K562 (cell line): ENCODE results near the gene CKLF. TPM values are rescaled to one million over a fixed set of nuclear protein-coding genes. Genes with fewer than 3 reads are reported as not detected.

Source experiments
- ATF7 ChIP-seq: fragments of 450-650 bp; IDR thresholded peaks from 2 replicates; pipeline ENCODE4 v1.7.1; 2014; ENCODE audit warnings: mild to moderate bottlenecking, moderate library complexity
- CEBPG ChIP-seq, 3 experiments: fragments of 200-800 bp in 1 of 3; sonication (Bioruptor generic) in 1 of 3; sonication (generic) in 1 of 3; formaldehyde crosslinking in 1 of 3; IDR thresholded peaks in 2 of 3; conservative IDR thresholded peaks in 1 of 3; 2 replicates each; pipeline versions ENCODE4 v1.6.1 to v1.8.0; 2016 to 2022; ENCODE audit warnings: missing compliant biosample characterization in 2 of 3, missing genetic modification characterization in 2 of 3, mild to moderate bottlenecking in 1 of 3, missing genetic modification reagents in 1 of 3
- CXXC5 ChIP-seq: fragments of 250-450 bp; sonication (Bioruptor Pico); IDR thresholded peaks from 2 replicates; pipeline ENCODE4 v1.8.0; 2022; ENCODE audit warnings: inconsistent platforms, mild to moderate bottlenecking, moderate library complexity
- EP400 ChIP-seq: fragments of 450-650 bp; IDR thresholded peaks from 2 replicates; pipeline ENCODE4 v1.6.1; 2017; ENCODE audit warnings: antibody characterized with exemption, mild to moderate bottlenecking, moderate library complexity
- GTF2F1 ChIP-seq: IDR thresholded peaks from 2 replicates; pipeline ENCODE4 v1.6.1; 2011; ENCODE audit warnings: low read depth, low read length, improper control_type of control experiment
- NFYB ChIP-seq: IDR thresholded peaks from 2 replicates; pipeline ENCODE4 v1.6.1; 2011; ENCODE audit warnings: mild to moderate bottlenecking, moderate library complexity; ENCODE audit not compliant: insufficient read length; ENCODE audit errors: extremely low read depth
- PTRF ChIP-seq: fragments of 450-650 bp; IDR thresholded peaks from 2 replicates; pipeline ENCODE4 v1.6.1; 2016; ENCODE audit warnings: mild to moderate bottlenecking, missing genetic modification characterization, missing compliant biosample characterization
- RFX7 ChIP-seq: fragments of 250-450 bp; sonication (Bioruptor Pico); IDR thresholded peaks from 2 replicates; pipeline ENCODE4 v1.5.1; 2021; ENCODE audit warnings: mild to moderate bottlenecking
- TCFL5 ChIP-seq: fragments of 250-450 bp; sonication (Bioruptor Pico); conservative IDR thresholded peaks from 2 replicates; pipeline ENCODE4 v1.6.1; 2021; ENCODE audit warnings: mild to moderate bottlenecking, moderate library complexity, matching md5 sums
- TRIM28 ChIP-seq: fragments of 450-650 bp; IDR thresholded peaks from 2 replicates; pipeline ENCODE4 v1.6.1; 2017
- ZBTB7A ChIP-seq: IDR thresholded peaks from 2 replicates; pipeline ENCODE4 v1.6.1; 2011; ENCODE audit warnings: low read depth, mild to moderate bottlenecking, low read length, moderate library complexity, borderline replicate concordance; ENCODE audit not compliant: control insufficient read depth
- ZKSCAN8 ChIP-seq: fragments of 200-800 bp; sonication (Bioruptor generic); IDR thresholded peaks from 2 replicates; pipeline ENCODE4 v1.6.1; 2016; ENCODE audit warnings: missing genetic modification characterization, missing compliant biosample characterization
- ZNF12 ChIP-seq: sonication (generic); formaldehyde crosslinking; IDR thresholded peaks from 2 replicates; pipeline ENCODE4 v1.4.0; 2020; ENCODE audit warnings: mild to moderate bottlenecking, missing genetic modification reagents
- ZNF239 ChIP-seq: fragments of 250-450 bp; sonication (Bioruptor Pico); IDR thresholded peaks from 2 replicates; pipeline ENCODE4 v1.4.0; 2020; ENCODE audit warnings: mild to moderate bottlenecking
- polyA plus RNA-seq, 8 experiments: library from polyadenylated mRNA; depleted of rRNA in 4 of 8; stranded (reverse) in 5 of 8; unstranded in 3 of 8; fragments of >200 nt; fragmentation: Nextera tagmentation in 2 of 8; fragmentation: Illumina TruSeq in 1 of 8; extraction: Ambion mirVana in 2 of 8; extraction: Trizol in 1 of 8; gene quantifications; 2 replicates each; pipeline versions ENCODE4 v1.2.1 to v1.2.3, GENCODE V29; 2011 to 2014; ENCODE audit warnings: inconsistent platforms in 1 of 8, missing spikeins in 1 of 8
- total RNA-seq, 7 experiments: library from RNA; depleted of rRNA in 6 of 7; stranded (reverse); fragments of >200 nt in 6 of 7; fragmentation: Illumina TruSeq in 2 of 7; extraction: Trizol in 2 of 7; gene quantifications; 2 replicates each; pipeline versions ENCODE4 v1.2.1 to v1.2.3, GENCODE V29; 2011 to 2021; ENCODE audit warnings: low replicate concordance in 1 of 7
- TF ChIP-seq, protein P1 (sequence below), 2 experiments: IDR thresholded peaks; 2 replicates each; pipeline ENCODE4 v1.6.1; 2011; ENCODE audit warnings: borderline replicate concordance in 1 of 2, control low read depth in 1 of 2, low read depth in 1 of 2, low read length in 1 of 2, mild to moderate bottlenecking in 1 of 2, mixed read lengths in 1 of 2, moderate library complexity in 1 of 2; ENCODE audit not compliant: insufficient read depth in 1 of 2, insufficient read length in 1 of 2, poor library complexity in 1 of 2, severe bottlenecking in 1 of 2; ENCODE audit errors: extremely low read depth in 1 of 2
- TF ChIP-seq, protein P2 (sequence below): IDR thresholded peaks from 2 replicates; pipeline ENCODE4 v1.6.1; 2016; ENCODE audit warnings: missing genetic modification characterization, missing compliant biosample characterization
- TF ChIP-seq, protein P3 (sequence below): sonication (generic); formaldehyde crosslinking; IDR thresholded peaks from 2 replicates; pipeline ENCODE4 v1.8.1; 2023; ENCODE audit warnings: mild to moderate bottlenecking, missing genetic modification reagents
- TF ChIP-seq, protein P4 (sequence below): fragments of 250-450 bp; sonication (Bioruptor Pico); IDR thresholded peaks from 2 replicates; pipeline ENCODE4 v1.4.0; 2020; ENCODE audit warnings: mild to moderate bottlenecking, moderate library complexity
- TF ChIP-seq, protein P5 (sequence below): fragments of 250-450 bp; sonication (Bioruptor Pico); IDR thresholded peaks from 2 replicates; pipeline ENCODE4 v1.8.0; 2022; ENCODE audit warnings: inconsistent platforms, mild to moderate bottlenecking, moderate library complexity, borderline replicate concordance

The CKLF gene
- total and polyA plus RNA-seq, 9 of the 15 experiments (the other 6 are each of a cell fraction or from before 2014, with no cell fraction given), result 84.8 to 322 (median 118) TPM

DNA sequence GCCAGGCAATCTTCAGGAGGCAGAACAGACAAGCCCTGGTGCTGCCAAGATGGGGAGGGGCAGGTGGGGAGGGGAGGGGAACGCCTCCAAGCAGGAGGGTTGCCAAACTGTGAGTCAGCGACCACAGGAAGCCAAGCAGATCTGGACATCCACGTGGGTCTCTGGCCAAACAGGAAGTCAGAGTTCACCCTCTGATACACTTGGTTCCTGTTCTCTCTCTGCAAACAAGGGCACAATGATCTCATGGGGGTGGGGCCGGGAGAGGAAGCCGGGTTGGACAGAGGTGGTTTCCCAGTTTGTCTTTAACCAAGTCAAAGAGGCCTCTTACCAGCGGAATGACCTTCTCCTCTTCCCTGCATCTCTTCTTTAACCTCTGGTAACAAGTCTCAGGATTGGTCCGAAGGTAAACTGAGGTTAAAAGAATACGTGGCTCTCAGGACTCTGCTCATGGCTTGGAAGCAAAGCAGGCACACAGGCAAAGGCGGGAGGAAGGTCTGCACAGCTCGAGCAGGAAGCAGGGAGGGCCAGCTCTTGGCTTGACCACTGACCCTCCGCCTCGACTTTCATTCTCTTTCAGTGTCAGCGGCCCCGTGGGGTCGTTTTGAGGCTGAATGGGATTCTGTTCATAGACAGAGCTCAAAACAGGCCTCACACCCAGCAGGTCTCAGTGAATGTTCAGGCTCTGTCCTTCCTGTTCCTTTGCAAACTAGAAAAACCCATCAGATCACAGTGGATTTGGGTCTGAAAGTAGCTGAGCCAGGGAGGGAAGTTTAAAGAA is 35.4 kb upstream of the CKLF start (continued):
- TF ChIP-seq, protein P1, sequence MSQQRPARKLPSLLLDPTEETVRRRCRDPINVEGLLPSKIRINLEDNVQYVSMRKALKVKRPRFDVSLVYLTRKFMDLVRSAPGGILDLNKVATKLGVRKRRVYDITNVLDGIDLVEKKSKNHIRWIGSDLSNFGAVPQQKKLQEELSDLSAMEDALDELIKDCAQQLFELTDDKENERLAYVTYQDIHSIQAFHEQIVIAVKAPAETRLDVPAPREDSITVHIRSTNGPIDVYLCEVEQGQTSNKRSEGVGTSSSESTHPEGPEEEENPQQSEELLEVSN (IDR thresholded peaks at IDR 0.05; ENCODE audit: borderline replicate concordance in 1 of 2, extremely low read depth in 1 of 2, insufficient read depth in 1 of 2, insufficient read length in 1 of 2, low read depth in 1 of 2, low read length in 1 of 2, poor library complexity in 1 of 2, severe bottlenecking in 1 of 2), result peak; percentile 35 to 50
- peak; percentile 29; the same call in 1 of the 2 replicates for TF ChIP-seq ZNF239 (CRISPR knock-in tag)
- no peak for TF ChIP-seq NFYB
- TF ChIP-seq, protein P2, sequence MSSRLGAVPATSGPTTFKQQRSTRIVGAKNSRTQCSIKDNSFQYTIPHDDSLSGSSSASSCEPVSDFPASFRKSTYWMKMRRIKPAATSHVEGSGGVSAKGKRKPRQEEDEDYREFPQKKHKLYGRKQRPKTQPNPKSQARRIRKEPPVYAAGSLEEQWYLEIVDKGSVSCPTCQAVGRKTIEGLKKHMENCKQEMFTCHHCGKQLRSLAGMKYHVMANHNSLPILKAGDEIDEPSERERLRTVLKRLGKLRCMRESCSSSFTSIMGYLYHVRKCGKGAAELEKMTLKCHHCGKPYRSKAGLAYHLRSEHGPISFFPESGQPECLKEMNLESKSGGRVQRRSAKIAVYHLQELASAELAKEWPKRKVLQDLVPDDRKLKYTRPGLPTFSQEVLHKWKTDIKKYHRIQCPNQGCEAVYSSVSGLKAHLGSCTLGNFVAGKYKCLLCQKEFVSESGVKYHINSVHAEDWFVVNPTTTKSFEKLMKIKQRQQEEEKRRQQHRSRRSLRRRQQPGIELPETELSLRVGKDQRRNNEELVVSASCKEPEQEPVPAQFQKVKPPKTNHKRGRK (tag), result no peak
- TF ChIP-seq, protein P3, sequence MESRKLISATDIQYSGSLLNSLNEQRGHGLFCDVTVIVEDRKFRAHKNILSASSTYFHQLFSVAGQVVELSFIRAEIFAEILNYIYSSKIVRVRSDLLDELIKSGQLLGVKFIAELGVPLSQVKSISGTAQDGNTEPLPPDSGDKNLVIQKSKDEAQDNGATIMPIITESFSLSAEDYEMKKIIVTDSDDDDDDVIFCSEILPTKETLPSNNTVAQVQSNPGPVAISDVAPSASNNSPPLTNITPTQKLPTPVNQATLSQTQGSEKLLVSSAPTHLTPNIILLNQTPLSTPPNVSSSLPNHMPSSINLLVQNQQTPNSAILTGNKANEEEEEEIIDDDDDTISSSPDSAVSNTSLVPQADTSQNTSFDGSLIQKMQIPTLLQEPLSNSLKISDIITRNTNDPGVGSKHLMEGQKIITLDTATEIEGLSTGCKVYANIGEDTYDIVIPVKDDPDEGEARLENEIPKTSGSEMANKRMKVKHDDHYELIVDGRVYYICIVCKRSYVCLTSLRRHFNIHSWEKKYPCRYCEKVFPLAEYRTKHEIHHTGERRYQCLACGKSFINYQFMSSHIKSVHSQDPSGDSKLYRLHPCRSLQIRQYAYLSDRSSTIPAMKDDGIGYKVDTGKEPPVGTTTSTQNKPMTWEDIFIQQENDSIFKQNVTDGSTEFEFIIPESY, result no peak
- no peak for TF ChIP-seq PTRF (tag)
- TF ChIP-seq EP400, result peak; percentile 91
- no peak for TF ChIP-seq ZNF12
- no peak for TF ChIP-seq TRIM28
- TF ChIP-seq, protein P4, sequence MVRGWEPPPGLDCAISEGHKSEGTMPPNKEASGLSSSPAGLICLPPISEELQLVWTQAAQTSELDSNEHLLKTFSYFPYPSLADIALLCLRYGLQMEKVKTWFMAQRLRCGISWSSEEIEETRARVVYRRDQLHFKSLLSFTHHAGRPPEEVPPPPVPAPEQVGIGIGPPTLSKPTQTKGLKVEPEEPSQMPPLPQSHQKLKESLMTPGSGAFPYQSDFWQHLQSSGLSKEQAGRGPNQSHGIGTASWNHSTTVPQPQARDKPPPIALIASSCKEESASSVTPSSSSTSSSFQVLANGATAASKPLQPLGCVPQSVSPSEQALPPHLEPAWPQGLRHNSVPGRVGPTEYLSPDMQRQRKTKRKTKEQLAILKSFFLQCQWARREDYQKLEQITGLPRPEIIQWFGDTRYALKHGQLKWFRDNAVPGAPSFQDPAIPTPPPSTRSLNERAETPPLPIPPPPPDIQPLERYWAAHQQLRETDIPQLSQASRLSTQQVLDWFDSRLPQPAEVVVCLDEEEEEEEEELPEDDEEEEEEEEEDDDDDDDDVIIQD (CRISPR knock-in tag), result no peak
- TF ChIP-seq CEBPG (CRISPR knock-in tag; IDR thresholded peaks at IDR 0.05), result no peak
- 0 out of 4 replicates have a peak, but pooled peaks of 1 of the 2 experiments have one; percentile 8 for TF ChIP-seq CEBPG (tag; conservative IDR thresholded peaks at IDR 0.05 in 1 of 2, IDR thresholded peaks at IDR 0.05 in 1 of 2)
- TF ChIP-seq CXXC5 (CRISPR knock-in tag), result peak; percentile 26; the same call in 1 of the 2 replicates
- TF ChIP-seq TCFL5 (CRISPR knock-in tag), result no peak
- TF ChIP-seq RFX7 (CRISPR knock-in tag), result no peak
- peak; percentile 59; the same call in 1 of the 2 replicates for TF ChIP-seq ZBTB7A
- 0 out of 2 replicates have a peak, but pooled peaks have one; percentile 69 for TF ChIP-seq ZKSCAN8 (CRISPR knock-in tag)
- TF ChIP-seq GTF2F1, result no peak
- TF ChIP-seq, protein P5, sequence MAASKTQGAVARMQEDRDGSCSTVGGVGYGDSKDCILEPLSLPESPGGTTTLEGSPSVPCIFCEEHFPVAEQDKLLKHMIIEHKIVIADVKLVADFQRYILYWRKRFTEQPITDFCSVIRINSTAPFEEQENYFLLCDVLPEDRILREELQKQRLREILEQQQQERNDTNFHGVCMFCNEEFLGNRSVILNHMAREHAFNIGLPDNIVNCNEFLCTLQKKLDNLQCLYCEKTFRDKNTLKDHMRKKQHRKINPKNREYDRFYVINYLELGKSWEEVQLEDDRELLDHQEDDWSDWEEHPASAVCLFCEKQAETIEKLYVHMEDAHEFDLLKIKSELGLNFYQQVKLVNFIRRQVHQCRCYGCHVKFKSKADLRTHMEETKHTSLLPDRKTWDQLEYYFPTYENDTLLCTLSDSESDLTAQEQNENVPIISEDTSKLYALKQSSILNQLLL (CRISPR knock-in tag), result no peak
- peak; percentile 97 for TF ChIP-seq ATF7
